Umbilical cord (tissue), 1 donor: ENCODE results near the gene CTNNA1. TPM values are rescaled to one million over a fixed set of nuclear protein-coding genes. Genes with fewer than 3 reads are reported as not detected.

Source experiments
- total RNA-seq: library from RNA; depleted of rRNA; stranded (reverse); fragments of >200 nt; gene quantifications from one replicate; pipeline ENCODE4 v1.2.3, GENCODE V29; 2014; ENCODE audit warnings: low replicate concordance; ENCODE audit not compliant: insufficient read depth

The CTNNA1 gene
- total RNA-seq, 1 donor from 2014 or later: 293 TPM

Other genes with a start within 250 kb of the CTNNA1 start
- 64.0 TPM for gene ETF1, start 210.2 kb upstream of the CTNNA1 start, total RNA-seq
- 98.5 TPM for gene HSPA9, start 178.0 kb upstream of the CTNNA1 start, total RNA-seq
- 2.4 TPM for gene LRRTM2, start 121.9 kb downstream of the CTNNA1 start, total RNA-seq